A549 (cell line): ENCODE measurements around the gene VPS37B. TPM values are rescaled to one million over a fixed set of nuclear protein-coding genes. Genes with fewer than 3 reads are reported as not detected.

Source experiments
- ATAC-seq, 2 experiments: fragments of 200-7000 bp in 1 of 2; fragments of >200 bp in 1 of 2; cut with Nextera tagmentation in 1 of 2; cut with Tn5 transposase in 1 of 2; 3 replicates each; pipeline versions ENCODE4 v1.8.0 to v1.9.1; 2018 to 2020; ENCODE audit warnings: mild to moderate bottlenecking in 1 of 2, moderate library complexity in 1 of 2
- CTCF ChIA-PET: fragments of 300-600 bp; sonication (Branson Sonifier 250); formaldehyde crosslinking; extraction: SDS; loops from one replicate; lab custom pipeline; 2021; ENCODE audit warnings: antibody characterized with exemption, inconsistent platforms; lab: Yijun Ruan, JAX
- POLR2A ChIA-PET: fragments of 350-600 bp; formaldehyde crosslinking; extraction: SDS; loops from one replicate; lab custom pipeline; 2021; ENCODE audit warnings: antibody characterized with exemption, inconsistent platforms; lab: Yijun Ruan, JAX
- DNase-seq, 2 experiments: peaks; one replicate each; pipeline versions ENCODE4 v3.0.0 to v3.0.0-alpha.2; 2011 to 2016; ENCODE audit warnings: low read depth in 1 of 2, low spot score in 1 of 2
- FAIRE-seq: peaks from 2 replicates; lab custom pipeline; 2011; peaks lifted over from hg19 to GRCh38; lab: Jason Lieb, UNC
- H3K27ac ChIP-seq, 2 experiments: fragments of >200 bp; sonication (Bioruptor Twin); formaldehyde crosslinking; 3 replicates each; pipeline ENCODE4 v1.5.1; 2016 to 2017
- H3K4me1 ChIP-seq: fragments of >200 bp; sonication (Bioruptor Twin); formaldehyde crosslinking; 3 replicates; pipeline ENCODE4 v1.6.1; 2016
- H3K4me2 ChIP-seq: fragments of >200 bp; sonication (Bioruptor Twin); formaldehyde crosslinking; 3 replicates; pipeline ENCODE4 v1.6.1; 2016
- H3K4me3 ChIP-seq: fragments of >200 bp; sonication (Bioruptor Twin); formaldehyde crosslinking; 3 replicates; pipeline ENCODE4 v1.5.1; 2016
- H3K9me3 ChIP-seq: fragments of >200 bp; sonication (Bioruptor Twin); formaldehyde crosslinking; 3 replicates; pipeline ENCODE4 v1.6.1; 2016
- ATOH8 ChIP-seq: fragments of 250-450 bp; sonication (Bioruptor Pico); IDR thresholded peaks from 2 replicates; pipeline ENCODE4 v1.5.0; 2020; ENCODE audit warnings: low read depth, mild to moderate bottlenecking, moderate library complexity
- BCL3 ChIP-seq: fragments of >200 bp; sonication (Bioruptor Twin); formaldehyde crosslinking; IDR thresholded peaks from 3 replicates; pipeline ENCODE4 v1.6.1; 2016
- CBX8 ChIP-seq: fragments of 200-600 bp; sonication (generic); IDR thresholded peaks from 2 replicates; pipeline ENCODE4 v1.6.1; 2016
- CHD2 ChIP-seq: fragments of 150-350 bp; IDR thresholded peaks from 2 replicates; pipeline ENCODE4 v1.6.1; 2014; ENCODE audit warnings: low read length; ENCODE audit not compliant: partially characterized antibody
- EHF ChIP-seq: fragments of 250-450 bp; sonication (Bioruptor Pico); IDR thresholded peaks from 2 replicates; pipeline ENCODE4 v1.5.0; 2020; ENCODE audit warnings: mild to moderate bottlenecking
- EP300 ChIP-seq, 2 experiments: fragments of >200 bp; sonication (Bioruptor Twin); formaldehyde crosslinking; IDR thresholded peaks; 2 replicates in 1 of 2; 3 replicates in 1 of 2; pipeline ENCODE4 v1.6.1; 2016 to 2017
- ESRRA ChIP-seq: fragments of 150-350 bp; IDR thresholded peaks from 2 replicates; pipeline ENCODE4 v1.6.1; 2014; ENCODE audit warnings: mild to moderate bottlenecking, low read length, borderline replicate concordance
- FOSL2 ChIP-seq, 2 experiments: fragments of 450-650 bp in 1 of 2; fragments of >200 bp in 1 of 2; sonication (Bioruptor Twin) in 1 of 2; formaldehyde crosslinking; IDR thresholded peaks; 2 replicates each; pipeline versions ENCODE4 v1.5.0 to v1.6.1; 2016 to 2020; ENCODE audit warnings: mild to moderate bottlenecking in 1 of 2, moderate library complexity in 1 of 2
- GATA3 ChIP-seq: IDR thresholded peaks from 2 replicates; pipeline ENCODE4 v1.6.1; 2012; ENCODE audit warnings: borderline replicate concordance
- HDAC2 ChIP-seq: fragments of 200-600 bp; sonication (generic); IDR thresholded peaks from 2 replicates; pipeline ENCODE4 v1.6.1; 2016
- HES2 ChIP-seq: fragments of >200 bp; sonication (Bioruptor Twin); formaldehyde crosslinking; IDR thresholded peaks from 2 replicates; pipeline ENCODE4 v1.6.1; 2016
- JUN ChIP-seq, 2 experiments: fragments of >200 bp; sonication (Bioruptor Twin); formaldehyde crosslinking; IDR thresholded peaks; 2 replicates in 1 of 2; 3 replicates in 1 of 2; pipeline ENCODE4 v1.6.1; 2016 to 2017
- JUNB ChIP-seq: fragments of >200 bp; sonication (Bioruptor Twin); formaldehyde crosslinking; IDR thresholded peaks from 2 replicates; pipeline ENCODE4 v1.6.1; 2016
- KDM5A ChIP-seq: fragments of 200-600 bp; sonication (generic); IDR thresholded peaks from 2 replicates; pipeline ENCODE4 v1.6.1; 2016; ENCODE audit warnings: antibody characterized with exemption, mild to moderate bottlenecking
- MYC ChIP-seq: IDR thresholded peaks from 2 replicates; pipeline ENCODE4 v1.6.1; 2012; ENCODE audit warnings: mild to moderate bottlenecking, inconsistent platforms, low read length, improper control_type of control experiment, borderline replicate concordance
- PHF8 ChIP-seq: fragments of 200-600 bp; sonication (generic); IDR thresholded peaks from 2 replicates; pipeline ENCODE4 v1.6.1; 2016; ENCODE audit warnings: low read depth, mild to moderate bottlenecking, antibody characterized with exemption, moderate library complexity, borderline replicate concordance
- TFCP2L1 ChIP-seq: fragments of 250-450 bp; sonication (Bioruptor Pico); IDR thresholded peaks from 2 replicates; pipeline ENCODE4 v1.5.0; 2021; ENCODE audit warnings: mild to moderate bottlenecking
- ZFP36 ChIP-seq: fragments of 450-650 bp; IDR thresholded peaks from 2 replicates; pipeline ENCODE4 v1.6.1; 2014; ENCODE audit warnings: borderline replicate concordance; ENCODE audit not compliant: partially characterized antibody
- WGBS: methylation state at CpG from one replicate; pipeline ENCODE4 v1.1.6; 2017; ENCODE audit errors: missing lambda C conversion rate; 5-methylcytosine and 5-hydroxymethylcytosine counted together
- polyA plus RNA-seq, 4 experiments: library from polyadenylated mRNA; depleted of rRNA in 3 of 4; stranded (reverse); fragments of >200 nt; fragmentation: RNase III in 1 of 4; extraction: RNeasy Plus Mini Kit Qiagen cat#74134 plus additional on column Dnase treatment in 1 of 4; gene quantifications; 2 replicates in 3 of 4; 3 replicates in 1 of 4; pipeline ENCODE4 v1.2.3, GENCODE V29; 2011 to 2017

VPS37B gene
- polyA plus RNA-seq, 2 of the 4 experiments (the other 2 are of a cell fraction), result 17.0 to 18.6 TPM

- H3K4me1 ChIP-seq, result no peaks in the 10 kb centered on the region
- CTCF ChIA-PET, result interaction anchor here (1.0 to 1.1 kb wide), 2 partner anchors 9 to 12 kb away, joined by 4 read pairs; no protein-coding TSS in a partner anchor
- no peak overlapping the region for H3K27ac ChIP-seq
- FAIRE-seq, result no peak
- no peak overlapping the region for H3K4me2 ChIP-seq
- TF ChIP-seq ATOH8 (CRISPR knock-in tag), result no peak
- no peak for TF ChIP-seq ESRRA
- no peak for TF ChIP-seq GATA3
- POLR2A ChIA-PET, result no interaction called here
- no peak; a peak in 1 of 6 replicates for ATAC-seq
- no peak overlapping the region for H3K4me3 ChIP-seq
- no peak for DNase-seq
- H3K9me3 ChIP-seq, result no peaks in the 10 kb centered on the region
- WGBS, result 85% methylated on average over 5 of the region's 5 CpGs
These were observed 44.1 kb downstream of the VPS37B start for GRCh38 chr12:122851820-122852219.

GRCh38 chr12:122850695-122851350 lies 45.1 kb downstream of the VPS37B start:
- FAIRE-seq (no peak), DNase-seq (no peak), ATAC-seq (no peak)
- ChIA-PET CTCF (no interaction called here), POLR2A (no interaction called here)
- no peaks in the 10 kb centered on the region for H3K9me3 ChIP-seq
- TF ChIP-seq HDAC2 (no peak), EHF (CRISPR knock-in tag) (no peak), PHF8 (no peak), EP300 (IDR thresholded peaks at IDR 0.05) (no peak), TFCP2L1 (CRISPR knock-in tag) (no peak), JUN (IDR thresholded peaks at IDR 0.05) (no peak), MYC (no peak), CHD2 (no peak), KDM5A (no peak), ZFP36 (no peak), JUNB (no peak), GATA3 (no peak), HES2 (no peak), CBX8 (no peak), FOSL2 (IDR thresholded peaks at IDR 0.05) (no peak), FOSL2 (CRISPR knock-in tag; IDR thresholded peaks at IDR 0.05) (no peak)
- H3K4me1 ChIP-seq, result no peaks in the 10 kb centered on the region
- H3K27ac ChIP-seq, result no peak overlapping the region
- WGBS, result 89% methylated on average over 21 of the region's 27 CpGs
- no peak overlapping the region for H3K4me3 ChIP-seq
- H3K4me2 ChIP-seq, result no peak overlapping the region

- no peaks in the 10 kb centered on the region for H3K9me3 ChIP-seq
- no peak overlapping the region for H3K27ac ChIP-seq
- DNase-seq, result no peak
- TF ChIP-seq BCL3, result no peak
- ATAC-seq, result no peak
- H3K4me1 ChIP-seq, result no peaks in the 10 kb centered on the region
- ChIA-PET POLR2A (no interaction called here), CTCF (interaction anchor here (9.2 kb wide), 1 partner anchor 9 kb away, joined by 95 read pairs; no protein-coding TSS in a partner anchor)
- H3K4me2 ChIP-seq, result no peak overlapping the region
- WGBS, result 92% methylated on average over 9 of the region's 14 CpGs
- no peak overlapping the region for H3K4me3 ChIP-seq
- no peak for FAIRE-seq
These were observed 45.9 kb downstream of the VPS37B start for GRCh38 chr12:122850048-122850445.
